Stomach (tissue), 9 donors: ENCODE data around the gene VSTM4. TPM values are rescaled to one million over a fixed set of nuclear protein-coding genes. Genes with fewer than 3 reads are reported as not detected.

Experiments
- DNase-seq, 2 donors: peaks; one replicate each; pipeline versions ENCODE4 v3.0.0 to v3.0.0-alpha.2; 2013 to 2019
- H3K27ac ChIP-seq, 5 donors: fragments of 200-600 bp in 4 of 5; sonication (generic) in 4 of 5; one replicate each; pipeline ENCODE4 v1.5.1; 2013 to 2019; ENCODE audit warnings: mild to moderate bottlenecking in 1 of 5, moderate library complexity in 1 of 5
- H3K27me3 ChIP-seq, 3 donors: fragments of 200-600 bp; sonication (generic); one replicate each; pipeline ENCODE4 v1.5.1; 2017 to 2019; ENCODE audit warnings: mixed run types in 1 of 3
- H3K36me3 ChIP-seq, 4 donors: fragments of 200-600 bp; sonication (generic); 1 replicate in 3 of 4; 2 replicates in 1 of 4; pipeline ENCODE4 v1.5.1; 2016 to 2019
- H3K4me1 ChIP-seq, 4 donors: fragments of 200-600 bp; sonication (generic); one replicate each; pipeline ENCODE4 v1.5.1; 2016 to 2019
- H3K4me3 ChIP-seq, 4 donors: fragments of 200-600 bp; sonication (generic) in 3 of 4; one replicate each; pipeline ENCODE4 v1.5.1; 2016 to 2019; ENCODE audit warnings: mild to moderate bottlenecking in 1 of 4
- H3K9me3 ChIP-seq, 4 donors: fragments of 200-600 bp; sonication (generic); one replicate each; pipeline ENCODE4 v1.5.1; 2016 to 2019
- EP300 ChIP-seq: sonication (generic); formaldehyde crosslinking; IDR thresholded peaks from one replicate; pipeline ENCODE4 v1.6.1; 2017; ENCODE audit warnings: antibody characterized with exemption
- POLR2A ChIP-seq, 4 donors: fragments of 450-650 bp; IDR thresholded peaks; one replicate each; pipeline ENCODE4 v1.6.1; 2016; ENCODE audit warnings: antibody characterized with exemption in 4 of 4, control low read depth in 2 of 4, mild to moderate bottlenecking in 1 of 4, moderate library complexity in 1 of 4
- POLR2AphosphoS5 ChIP-seq, 3 donors: sonication (generic); formaldehyde crosslinking; IDR thresholded peaks; one replicate each; pipeline ENCODE4 v1.6.1; 2016; ENCODE audit warnings: antibody characterized with exemption in 3 of 3
- WGBS, 5 donors: extraction: QIAGEN DNeasy Blood & Tissue Kit in 3 of 5; methylation state at CpG; one replicate each; pipeline versions ENCODE4 v1.1.5 to v1.1.7; 2013 to 2018; 5-methylcytosine and 5-hydroxymethylcytosine counted together
- intact Hi-C: fragments of 100-400 bp; cut with DNase I; formaldehyde crosslinking; loops from one replicate; pipeline ENCODE4 v1.15.1; 2023; ENCODE audit warnings: low total_unique reads
- polyA plus RNA-seq, 3 donors: library from polyadenylated mRNA; stranded (reverse); fragments of 200-250 nt; gene quantifications; one replicate each; pipeline ENCODE4 v1.2.3, GENCODE V29; 2013
- total RNA-seq, 5 donors: library from RNA; depleted of rRNA; stranded (reverse); fragments of >200 nt; gene quantifications; one replicate each; pipeline versions ENCODE4 v1.1.0 to v1.2.3, GENCODE V29; 2014 to 2016
- TF ChIP-seq, protein P1 (sequence below), 7 experiments: fragments of 450-650 bp in 4 of 7; fragments of 200-600 bp in 3 of 7; sonication (generic) in 3 of 7; IDR thresholded peaks; one replicate each; pipeline ENCODE4 v1.5.1; 2016 to 2019; ENCODE audit warnings: antibody characterized with exemption in 7 of 7, control low read depth in 2 of 7, mild to moderate bottlenecking in 1 of 7
- donor health status: healthy with polysubstance abuse.
- donor health status: Bipolar disorder and iron deficiency.
- donor health status: healthy.

VSTM4 gene
- total and polyA plus RNA-seq, 8 donors = 0.58 to 23.1 (median 3.0) TPM

DNA sequence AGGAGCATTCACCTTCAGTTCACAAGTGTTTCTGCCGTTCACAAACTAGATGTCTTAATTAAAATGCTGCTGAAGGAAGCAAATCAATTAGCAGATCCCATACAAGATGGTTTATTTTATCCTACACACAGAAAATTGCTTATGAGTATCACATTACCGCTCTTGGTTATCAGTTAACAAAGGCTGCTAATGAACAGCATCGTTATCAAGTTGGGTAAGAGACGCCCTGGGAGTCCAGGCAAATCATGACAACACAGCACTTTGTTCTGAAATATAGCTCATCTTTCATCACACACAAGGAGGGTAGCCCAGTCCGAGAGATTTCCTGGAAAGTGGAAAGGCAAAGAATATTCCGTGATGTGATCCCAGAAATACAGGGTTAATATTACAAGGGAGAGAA is 39.3 kb upstream of the VSTM4 start:
- Histone ChIP-seq H3K4me3 (no peak overlapping the region), H3K27ac (no peak overlapping the region), H3K36me3 (no peaks in the 10 kb centered on the region), H3K27me3 (peaks cover 0 to 7% (median 0%) of the 10 kb centered on the region in 3 donors), H3K4me1 (no peaks in the 10 kb centered on the region), H3K9me3 (no peaks in the 10 kb centered on the region)
- WGBS, 5 donors = 73 to 82% (median 79%) methylated on average over 6 of the region's 6 CpGs
- intact Hi-C loops = no loop called here
- no peak for DNase-seq
- no peak for TF ChIP-seq POLR2AphosphoS5 (IDR thresholded peaks at IDR 0.05)
- TF ChIP-seq POLR2A (IDR thresholded peaks at IDR 0.05) = no peak
- TF ChIP-seq, protein P1, sequence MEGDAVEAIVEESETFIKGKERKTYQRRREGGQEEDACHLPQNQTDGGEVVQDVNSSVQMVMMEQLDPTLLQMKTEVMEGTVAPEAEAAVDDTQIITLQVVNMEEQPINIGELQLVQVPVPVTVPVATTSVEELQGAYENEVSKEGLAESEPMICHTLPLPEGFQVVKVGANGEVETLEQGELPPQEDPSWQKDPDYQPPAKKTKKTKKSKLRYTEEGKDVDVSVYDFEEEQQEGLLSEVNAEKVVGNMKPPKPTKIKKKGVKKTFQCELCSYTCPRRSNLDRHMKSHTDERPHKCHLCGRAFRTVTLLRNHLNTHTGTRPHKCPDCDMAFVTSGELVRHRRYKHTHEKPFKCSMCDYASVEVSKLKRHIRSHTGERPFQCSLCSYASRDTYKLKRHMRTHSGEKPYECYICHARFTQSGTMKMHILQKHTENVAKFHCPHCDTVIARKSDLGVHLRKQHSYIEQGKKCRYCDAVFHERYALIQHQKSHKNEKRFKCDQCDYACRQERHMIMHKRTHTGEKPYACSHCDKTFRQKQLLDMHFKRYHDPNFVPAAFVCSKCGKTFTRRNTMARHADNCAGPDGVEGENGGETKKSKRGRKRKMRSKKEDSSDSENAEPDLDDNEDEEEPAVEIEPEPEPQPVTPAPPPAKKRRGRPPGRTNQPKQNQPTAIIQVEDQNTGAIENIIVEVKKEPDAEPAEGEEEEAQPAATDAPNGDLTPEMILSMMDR (IDR thresholded peaks at IDR 0.05) = no peak
- no peak for TF ChIP-seq EP300

DNA sequence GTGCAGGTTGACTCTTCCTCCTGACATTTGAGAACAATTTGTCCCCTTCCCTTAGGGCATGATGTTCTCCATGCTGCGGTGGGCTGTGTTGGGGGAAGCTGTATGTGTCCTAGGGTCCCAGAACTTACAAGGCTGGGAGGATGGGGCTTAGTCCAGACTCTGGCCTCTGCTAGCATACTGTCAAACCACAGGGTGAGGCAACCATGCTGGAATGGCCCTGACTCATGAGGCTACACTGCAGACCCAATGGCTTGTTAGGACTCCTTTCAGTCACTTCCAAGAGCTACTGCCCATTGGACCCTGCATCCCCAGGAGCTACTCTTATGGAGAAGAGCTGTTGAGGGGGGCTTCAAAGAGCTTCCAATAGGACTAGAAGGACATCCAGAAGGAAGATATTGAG is 38.6 kb upstream of the VSTM4 start:
- Histone ChIP-seq H3K27ac (no peak overlapping the region), H3K27me3 (peaks cover 0 to 7% (median 0%) of the 10 kb centered on the region in 3 donors), H3K4me3 (no peak overlapping the region), H3K36me3 (no peaks in the 10 kb centered on the region), H3K9me3 (no peaks in the 10 kb centered on the region), H3K4me1 (no peaks in the 10 kb centered on the region)
- WGBS, 5 donors = 60 to 96% (median 91%) methylated on average over 1 of the region's 1 CpG
- intact Hi-C loops = no loop called here
- TF ChIP-seq POLR2AphosphoS5 (IDR thresholded peaks at IDR 0.05) = no peak
- TF ChIP-seq, protein P1 (IDR thresholded peaks at IDR 0.05) = no peak
- no peak for TF ChIP-seq EP300
- no peak for TF ChIP-seq POLR2A (IDR thresholded peaks at IDR 0.05)
- no peak for DNase-seq

DNA sequence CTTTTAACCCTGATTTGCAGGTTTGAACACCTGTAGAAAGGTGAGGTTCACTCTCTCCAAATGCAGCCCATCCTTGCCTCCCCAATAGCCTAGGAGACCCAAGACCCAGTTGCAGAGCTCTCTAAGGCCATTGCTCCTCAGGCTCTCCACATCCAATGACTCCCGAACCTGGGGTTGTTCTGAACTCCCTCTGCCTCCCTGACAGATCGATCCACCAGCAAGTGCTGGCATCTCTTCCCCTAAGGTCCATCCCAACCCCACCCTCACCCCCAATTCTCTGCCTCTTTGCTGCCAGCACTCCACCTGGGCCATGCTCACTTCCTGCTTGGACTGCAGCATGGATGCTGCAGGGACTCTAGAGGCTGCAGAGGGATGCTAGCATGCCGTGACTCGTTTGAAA is 37.8 kb upstream of the VSTM4 start:
- WGBS, 5 donors = 40 to 80% (median 79%) methylated on average over 4 of the region's 4 CpGs
- no peak for DNase-seq
- TF ChIP-seq POLR2AphosphoS5 (IDR thresholded peaks at IDR 0.05) (no peak), EP300 (no peak), POLR2A (IDR thresholded peaks at IDR 0.05) (no peak)
- H3K4me3 ChIP-seq = no peak overlapping the region
- H3K36me3 ChIP-seq = no peaks in the 10 kb centered on the region
- H3K9me3 ChIP-seq = peaks cover 0 to 4% (median 3%) of the 10 kb centered on the region in 4 donors
- no peaks in the 10 kb centered on the region for H3K4me1 ChIP-seq
- peaks cover 0 to 7% (median 0%) of the 10 kb centered on the region in 3 donors for H3K27me3 ChIP-seq
- no peak overlapping the region for H3K27ac ChIP-seq
- intact Hi-C loops = no loop called here

DNA sequence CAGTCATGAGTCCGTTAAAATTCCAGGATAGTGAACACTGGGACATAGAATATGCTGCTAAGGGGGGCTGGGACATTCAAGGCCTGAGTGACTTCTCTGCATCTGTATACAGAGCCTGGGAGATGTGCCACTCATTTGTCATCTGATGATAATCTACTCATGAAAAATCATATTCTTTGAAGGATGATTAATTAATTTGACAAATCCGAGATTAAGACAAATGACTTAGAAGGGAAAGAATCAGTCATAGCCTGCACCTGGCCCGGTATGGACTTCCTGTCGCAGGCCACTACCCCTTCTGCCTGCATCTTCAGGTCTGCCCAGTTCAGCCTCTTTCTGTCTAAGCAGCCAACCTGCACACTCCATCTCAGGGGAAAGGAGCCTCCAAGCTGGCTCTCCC is 37.3 kb upstream of the VSTM4 start:
- no peak overlapping the region for H3K27ac ChIP-seq
- H3K4me3 ChIP-seq = no peak overlapping the region
- TF ChIP-seq POLR2A (IDR thresholded peaks at IDR 0.05) (no peak), EP300 (no peak), POLR2AphosphoS5 (IDR thresholded peaks at IDR 0.05) (no peak)
- TF ChIP-seq, protein P1 (IDR thresholded peaks at IDR 0.05) = no peak
- intact Hi-C loops = no loop called here
- no peak for DNase-seq
- WGBS, 5 donors = 69 to 86% (median 78%) methylated on average over 4 of the region's 4 CpGs
- no peaks in the 10 kb centered on the region for H3K4me1 ChIP-seq
- H3K9me3 ChIP-seq = peaks cover 0 to 8% (median 6%) of the 10 kb centered on the region in 4 donors
- H3K36me3 ChIP-seq = no peaks in the 10 kb centered on the region
- H3K27me3 ChIP-seq = peaks cover 0 to 7% (median 0%) of the 10 kb centered on the region in 3 donors

DNA sequence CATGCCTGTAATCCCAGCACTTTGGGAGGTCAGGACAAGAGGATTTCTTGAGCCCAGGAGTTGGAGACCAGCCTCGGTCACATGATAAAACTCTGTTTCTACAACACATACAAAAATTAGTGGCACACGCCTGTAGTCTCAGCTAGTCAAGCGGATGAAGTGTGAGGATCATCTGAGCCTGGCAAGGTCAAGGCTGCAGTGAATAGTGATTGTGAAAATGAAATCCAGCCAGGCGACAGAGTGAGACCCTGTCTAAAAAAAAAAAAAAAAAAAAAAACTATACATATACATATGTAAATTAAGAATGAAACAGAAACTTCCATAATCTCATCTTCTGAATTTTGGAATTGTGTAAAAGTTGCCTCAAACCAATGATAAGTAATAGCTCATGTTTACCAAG is 36.7 kb upstream of the VSTM4 start:
- no peaks in the 10 kb centered on the region for H3K4me1 ChIP-seq
- DNase-seq = no peak
- 78 to 95% (median 88%) methylated on average over 4 of the region's 4 CpGs for WGBS, 5 donors
- intact Hi-C loops = no loop called here
- H3K36me3 ChIP-seq = no peaks in the 10 kb centered on the region
- H3K27ac ChIP-seq = no peak overlapping the region
- H3K4me3 ChIP-seq = no peak overlapping the region
- peaks cover 0 to 15% (median 9%) of the 10 kb centered on the region in 4 donors for H3K9me3 ChIP-seq
- TF ChIP-seq, protein P1 (IDR thresholded peaks at IDR 0.05) = no peak
- TF ChIP-seq POLR2A (IDR thresholded peaks at IDR 0.05) (no peak), POLR2AphosphoS5 (IDR thresholded peaks at IDR 0.05) (no peak), EP300 (no peak)
- peaks cover 0 to 7% (median 0%) of the 10 kb centered on the region in 3 donors for H3K27me3 ChIP-seq
